Ureter (tissue), 1 donor: ENCODE measurements around the gene UQCRC1. TPM values are rescaled to one million over a fixed set of nuclear protein-coding genes. Genes with fewer than 3 reads are reported as not detected.

Source experiments
- DNase-seq: peaks from one replicate; pipeline ENCODE4 v3.0.0-alpha.2; 2020; ENCODE audit warnings: low spot score
- total RNA-seq: library from RNA; stranded (reverse); gene quantifications from one replicate; pipeline ENCODE4 v1.2.4, GENCODE V29; 2023
- donor health status: DM: yes; HTN: yes; CAD: no.

The UQCRC1 gene
- 178 TPM for total RNA-seq

- peak; percentile 93 for DNase-seq
Measured at GRCh38 chr3:48609088-48610005, at the start of gene UQCRC1. Gene UQCRC1, minus strand, starts transcription at chr3:48609646. Its CDS starts 26 bp downstream, at chr3:48609620.

- no peak for DNase-seq
Measured at GRCh38 chr3:48656841-48657281, 47.4 kb upstream of the UQCRC1 start.

GRCh38 chr3:48656061-48656840, 46.8 kb upstream of the UQCRC1 start:
- DNase-seq = peak; percentile 80

- DNase-seq = no peak
Measured at GRCh38 chr3:48655606-48656005, 46.2 kb upstream of the UQCRC1 start.

- no peak for DNase-seq
Measured at GRCh38 chr3:48655063-48655462, 45.6 kb upstream of the UQCRC1 start.

GRCh38 chr3:48652923-48653715, 43.7 kb upstream of the UQCRC1 start:
- DNase-seq = no peak

- no peak for DNase-seq
Measured at GRCh38 chr3:48651771-48652170, 42.3 kb upstream of the UQCRC1 start.

- DNase-seq = no peak
Measured at GRCh38 chr3:48650723-48651122, 41.3 kb upstream of the UQCRC1 start.

- no peak for DNase-seq
Measured at GRCh38 chr3:48648188-48648850, 38.9 kb upstream of the UQCRC1 start.

- DNase-seq = no peak
Measured at GRCh38 chr3:48647714-48648113, 38.3 kb upstream of the UQCRC1 start.

- no peak for DNase-seq
Measured at GRCh38 chr3:48644898-48645760, 35.7 kb upstream of the UQCRC1 start.

GRCh38 chr3:48642605-48643004, 33.2 kb upstream of the UQCRC1 start:
- DNase-seq = no peak

- DNase-seq = no peak
Measured at GRCh38 chr3:48641396-48641795, 31.9 kb upstream of the UQCRC1 start.

GRCh38 chr3:48639944-48640606, 30.6 kb upstream of the UQCRC1 start:
- DNase-seq = no peak

- DNase-seq = no peak
Measured at GRCh38 chr3:48637305-48637704, 27.9 kb upstream of the UQCRC1 start.

- no peak for DNase-seq
Measured at GRCh38 chr3:48636149-48636655, 26.8 kb upstream of the UQCRC1 start.

GRCh38 chr3:48635222-48636021, 26.0 kb upstream of the UQCRC1 start, which contains the start of gene SLC26A6:
Gene SLC26A6, minus strand, starts transcription at chr3:48635461. Its CDS starts 68 bp downstream, at chr3:48635393.
- peak; percentile 97 for DNase-seq

GRCh38 chr3:48634661-48635221, 25.3 kb upstream of the UQCRC1 start:
- no peak for DNase-seq
